Measurements from ENCODE around the gene SEBOX.

DNA sequence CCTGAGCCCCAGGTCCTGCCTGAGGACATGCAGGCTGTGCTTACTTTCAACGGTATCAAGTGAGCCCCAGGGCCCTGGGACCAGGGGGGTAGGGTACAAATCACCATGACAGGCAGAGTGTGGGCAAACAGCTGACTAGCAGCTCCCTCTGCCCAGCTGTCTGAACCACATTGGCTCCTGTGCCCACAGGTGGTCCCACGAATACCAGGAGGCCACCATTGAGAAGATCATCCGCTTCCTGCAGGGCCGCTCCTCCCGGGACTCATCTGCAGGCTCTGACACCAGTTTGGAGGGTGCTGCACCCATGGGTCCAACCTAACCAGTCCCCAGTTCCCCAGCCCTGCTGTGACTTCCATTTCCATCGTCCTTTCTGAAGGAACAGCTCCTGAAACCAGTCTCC, 31.0 kb upstream of the SEBOX start:
- no peak for TF ChIP-seq POLR2A (IDR thresholded peaks at IDR 0.05)
- TF ChIP-seq, protein P1, sequence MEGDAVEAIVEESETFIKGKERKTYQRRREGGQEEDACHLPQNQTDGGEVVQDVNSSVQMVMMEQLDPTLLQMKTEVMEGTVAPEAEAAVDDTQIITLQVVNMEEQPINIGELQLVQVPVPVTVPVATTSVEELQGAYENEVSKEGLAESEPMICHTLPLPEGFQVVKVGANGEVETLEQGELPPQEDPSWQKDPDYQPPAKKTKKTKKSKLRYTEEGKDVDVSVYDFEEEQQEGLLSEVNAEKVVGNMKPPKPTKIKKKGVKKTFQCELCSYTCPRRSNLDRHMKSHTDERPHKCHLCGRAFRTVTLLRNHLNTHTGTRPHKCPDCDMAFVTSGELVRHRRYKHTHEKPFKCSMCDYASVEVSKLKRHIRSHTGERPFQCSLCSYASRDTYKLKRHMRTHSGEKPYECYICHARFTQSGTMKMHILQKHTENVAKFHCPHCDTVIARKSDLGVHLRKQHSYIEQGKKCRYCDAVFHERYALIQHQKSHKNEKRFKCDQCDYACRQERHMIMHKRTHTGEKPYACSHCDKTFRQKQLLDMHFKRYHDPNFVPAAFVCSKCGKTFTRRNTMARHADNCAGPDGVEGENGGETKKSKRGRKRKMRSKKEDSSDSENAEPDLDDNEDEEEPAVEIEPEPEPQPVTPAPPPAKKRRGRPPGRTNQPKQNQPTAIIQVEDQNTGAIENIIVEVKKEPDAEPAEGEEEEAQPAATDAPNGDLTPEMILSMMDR (IDR thresholded peaks at IDR 0.05): no peak
